H1 (cell line): ENCODE results near the gene MBD5. TPM values are rescaled to one million over a fixed set of nuclear protein-coding genes. Genes with fewer than 3 reads are reported as not detected.

Experiments
- CTCF ChIA-PET: fragments of 300-600 bp; sonication (Branson Sonifier 250); formaldehyde crosslinking; loops from one replicate; lab custom pipeline; 2021; ENCODE audit not compliant: partially characterized antibody; lab: Charles Lee
- POLR2A ChIA-PET: fragments of 300-600 bp; sonication (Branson Sonifier 250); formaldehyde crosslinking; loops from one replicate; lab custom pipeline; 2021; ENCODE audit warnings: inconsistent platforms; ENCODE audit not compliant: partially characterized antibody; lab: Charles Lee
- DNase-seq, 2 experiments: peaks; one replicate each; pipeline versions ENCODE4 v3.0.0 to v3.0.0-alpha.2; 2010 to 2022; ENCODE audit warnings: low spot score in 2 of 2, low read depth in 1 of 2, mixed read lengths in 1 of 2
- FAIRE-seq: peaks from 2 replicates; lab custom pipeline; 2011; peaks lifted over from hg19 to GRCh38; lab: Jason Lieb, UNC
- H2AFZ ChIP-seq: 2 replicates; pipeline ENCODE4 v1.8.1; 2012; ENCODE audit warnings: low read length, inconsistent platforms
- H2AK5ac ChIP-seq: 2 replicates; pipeline ENCODE4 v1.6.1; 2013; ENCODE audit warnings: low read depth, low read length
- H2BK120ac ChIP-seq: replicated peaks from 2 replicates; pipeline ENCODE3; 2013; ENCODE audit warnings: low read depth, low read length, inconsistent platforms
- H2BK12ac ChIP-seq: 2 replicates; pipeline ENCODE4 v1.6.1; 2013; ENCODE audit warnings: low read depth, low read length
- H2BK15ac ChIP-seq: 2 replicates; pipeline ENCODE4 v1.6.1; 2013; ENCODE audit warnings: low read length
- H2BK20ac ChIP-seq: 2 replicates; pipeline ENCODE4 v1.6.1; 2013; ENCODE audit warnings: low read length
- H2BK5ac ChIP-seq: 2 replicates; pipeline ENCODE4 v1.6.1; 2013; ENCODE audit warnings: low read depth, low read length
- H3K14ac ChIP-seq: 2 replicates; pipeline ENCODE4 v1.6.1; 2013; ENCODE audit warnings: inconsistent platforms; ENCODE audit not compliant: insufficient read length
- H3K18ac ChIP-seq: 2 replicates; pipeline ENCODE4 v1.6.1; 2013; ENCODE audit warnings: low read length; ENCODE audit errors: extremely low read depth
- H3K23ac ChIP-seq: 2 replicates; pipeline ENCODE4 v1.6.1; 2013; ENCODE audit warnings: inconsistent platforms; ENCODE audit not compliant: insufficient read length
- H3K23me2 ChIP-seq: 2 replicates; pipeline ENCODE4 v1.6.1; 2013; ENCODE audit warnings: low read depth, low read length
- H3K27ac ChIP-seq: 2 replicates; pipeline ENCODE4 v1.6.1; 2011; ENCODE audit warnings: low read depth, low read length, inconsistent platforms
- H3K27me3 ChIP-seq, 4 experiments: replicated peaks in 1 of 4; 1 replicate in 1 of 4; 2 replicates in 3 of 4; pipeline versions ENCODE4 v1.6.1 to v1.8.1; 2011 to 2013; ENCODE audit warnings: low read length in 3 of 4, mild to moderate bottlenecking in 3 of 4, inconsistent platforms in 2 of 4, mixed read lengths in 2 of 4, moderate library complexity in 1 of 4; ENCODE audit not compliant: control insufficient read depth in 3 of 4, insufficient read depth in 3 of 4; ENCODE audit errors: extremely low read depth in 1 of 4
- H3K36me3 ChIP-seq, 4 experiments: 2 replicates each; pipeline versions ENCODE4 v1.6.1 to v1.8.1; 2011 to 2013; ENCODE audit warnings: mild to moderate bottlenecking in 4 of 4, low read length in 3 of 4, moderate library complexity in 2 of 4, control low read depth in 1 of 4, inconsistent platforms in 1 of 4; ENCODE audit not compliant: insufficient read depth in 4 of 4, control insufficient read depth in 2 of 4
- H3K4ac ChIP-seq: replicated peaks from 2 replicates; pipeline ENCODE3; 2013; ENCODE audit warnings: low read length, low read depth, mixed read lengths, inconsistent platforms; ENCODE audit not compliant: insufficient read length
- H3K4me1 ChIP-seq, 4 experiments: replicated peaks in 1 of 4; 1 replicate in 1 of 4; 2 replicates in 3 of 4; pipeline versions ENCODE4 v1.6.1 to v1.8.1; 2011 to 2013; ENCODE audit warnings: low read length in 3 of 4, inconsistent platforms in 2 of 4, mixed read lengths in 1 of 4; ENCODE audit not compliant: insufficient read depth in 4 of 4, control insufficient read depth in 3 of 4
- H3K4me2 ChIP-seq, 2 experiments: 2 replicates each; pipeline versions ENCODE4 v1.6.1 to v1.8.1; 2011 to 2013; ENCODE audit warnings: low read depth in 2 of 2, low read length in 2 of 2, control low read depth in 1 of 2, inconsistent platforms in 1 of 2, mild to moderate bottlenecking in 1 of 2; ENCODE audit not compliant: insufficient read depth in 1 of 2
- H3K4me3 ChIP-seq, 4 experiments: fragments of 200-600, 300-600 bp in 1 of 4; sonication (generic), shearing (Covaris generic), sonication (Bioruptor Twin) in 1 of 4; 2 replicates each; pipeline versions ENCODE4 v1.5.1 to v1.8.1; 2011 to 2016; ENCODE audit warnings: low read length in 4 of 4, low read depth in 3 of 4, control low read depth in 2 of 4, inconsistent platforms in 2 of 4, mild to moderate bottlenecking in 2 of 4, mixed read lengths in 1 of 4, moderate library complexity in 1 of 4; ENCODE audit not compliant: insufficient read depth in 2 of 4; ENCODE audit errors: extremely low read depth in 1 of 4
- H3K56ac ChIP-seq: replicated peaks from 2 replicates; pipeline ENCODE3; 2013; ENCODE audit warnings: low read depth, mild to moderate bottlenecking, mixed read lengths, low read length, inconsistent platforms; ENCODE audit not compliant: insufficient read length
- H3K79me1 ChIP-seq: 2 replicates; pipeline ENCODE4 v1.6.1; 2013; ENCODE audit warnings: low read depth, low read length, control low read depth
- H3K79me2 ChIP-seq, 2 experiments: 2 replicates each; pipeline versions ENCODE4 v1.6.1 to v1.8.1; 2012 to 2013; ENCODE audit warnings: low read length in 2 of 2, mild to moderate bottlenecking in 2 of 2, inconsistent platforms in 1 of 2; ENCODE audit not compliant: insufficient read depth in 2 of 2, control insufficient read depth in 1 of 2
- H3K9ac ChIP-seq, 4 experiments: replicated peaks in 1 of 4; 1 replicate in 1 of 4; 2 replicates in 3 of 4; pipeline versions ENCODE4 v1.6.1 to v1.8.1; 2011 to 2013; ENCODE audit warnings: low read depth in 3 of 4, low read length in 3 of 4, control low read depth in 2 of 4, mild to moderate bottlenecking in 2 of 4, moderate library complexity in 2 of 4, inconsistent platforms in 1 of 4; ENCODE audit errors: extremely low read depth in 1 of 4
- H3K9me3 ChIP-seq, 2 experiments: 2 replicates each; pipeline versions ENCODE4 v1.6.1 to v1.8.1; 2012 to 2013; ENCODE audit warnings: mild to moderate bottlenecking in 2 of 2, moderate library complexity in 2 of 2, control low read depth in 1 of 2, inconsistent platforms in 1 of 2, low read depth in 1 of 2, low read length in 1 of 2, mixed read lengths in 1 of 2; ENCODE audit not compliant: insufficient read depth in 2 of 2
- H4K20me1 ChIP-seq, 2 experiments: replicated peaks in 1 of 2; 2 replicates each; pipeline versions ENCODE3 to v1.8.1; 2011 to 2013; ENCODE audit warnings: inconsistent platforms in 2 of 2, low read length in 2 of 2, mild to moderate bottlenecking in 1 of 2; ENCODE audit not compliant: insufficient read depth in 2 of 2, control insufficient read depth in 1 of 2
- H4K5ac ChIP-seq: 2 replicates; pipeline ENCODE4 v1.6.1; 2013; ENCODE audit warnings: low read length, low read depth, mixed read lengths, inconsistent platforms; ENCODE audit not compliant: insufficient read length
- H4K8ac ChIP-seq: 2 replicates; pipeline ENCODE4 v1.8.0; 2013; ENCODE audit warnings: mild to moderate bottlenecking, moderate library complexity, low read length, inconsistent platforms; ENCODE audit not compliant: insufficient read depth; ENCODE audit errors: extremely low read depth
- H4K91ac ChIP-seq: replicated peaks from 2 replicates; pipeline ENCODE3; 2013; ENCODE audit warnings: low read length, mixed read lengths, inconsistent platforms; ENCODE audit not compliant: insufficient read length
- CHD1 ChIP-seq: IDR thresholded peaks from 2 replicates; pipeline ENCODE4 v1.6.1; 2012; ENCODE audit warnings: low read depth, low read length, improper control_type of control experiment
- CREB1 ChIP-seq: IDR thresholded peaks from 2 replicates; pipeline ENCODE4 v1.6.1; 2012; ENCODE audit warnings: inconsistent platforms
- CTCF ChIP-seq, 3 experiments: IDR thresholded peaks; 1 replicate in 2 of 3; 2 replicates in 1 of 3; pipeline versions ENCODE4 v1.5.1 to v1.6.1; 2011; ENCODE audit warnings: low read length in 3 of 3, mild to moderate bottlenecking in 3 of 3, inconsistent platforms in 2 of 3, low read depth in 1 of 3, moderate library complexity in 1 of 3; ENCODE audit not compliant: insufficient read depth in 1 of 3; ENCODE audit errors: control extremely low read depth in 1 of 3
- EP300 ChIP-seq, 2 experiments: IDR thresholded peaks; 1 replicate in 1 of 2; 2 replicates in 1 of 2; pipeline ENCODE4 v1.6.1; 2011 to 2012; ENCODE audit warnings: low read depth in 2 of 2, low read length in 2 of 2, mild to moderate bottlenecking in 2 of 2, borderline replicate concordance in 1 of 2, inconsistent platforms in 1 of 2, moderate library complexity in 1 of 2
- MAX ChIP-seq: IDR thresholded peaks from 2 replicates; pipeline ENCODE4 v1.6.1; 2012; ENCODE audit warnings: inconsistent platforms
- NANOG ChIP-seq: IDR thresholded peaks from 2 replicates; pipeline ENCODE4 v1.6.1; 2011; ENCODE audit warnings: low read length, low read depth, mild to moderate bottlenecking, inconsistent platforms; ENCODE audit not compliant: insufficient read depth, poor library complexity, severe bottlenecking
- NRF1 ChIP-seq: IDR thresholded peaks from 2 replicates; pipeline ENCODE4 v1.6.1; 2011; ENCODE audit warnings: mild to moderate bottlenecking, low read depth, low read length, improper control_type of control experiment
- SP4 ChIP-seq: IDR thresholded peaks from 2 replicates; pipeline ENCODE4 v1.6.1; 2012; ENCODE audit warnings: low read length, inconsistent platforms
- SRF ChIP-seq: IDR thresholded peaks from 2 replicates; pipeline ENCODE4 v1.6.1; 2011; ENCODE audit warnings: mild to moderate bottlenecking, low read depth, low read length, moderate library complexity
- TAF1 ChIP-seq: IDR thresholded peaks from 2 replicates; pipeline ENCODE4 v1.6.1; 2011; ENCODE audit warnings: mild to moderate bottlenecking, low read depth, low read length
- ZNF274 ChIP-seq: IDR thresholded peaks from 2 replicates; pipeline ENCODE4 v1.7.0; 2012; ENCODE audit warnings: low read length, borderline replicate concordance; ENCODE audit errors: extremely low read depth
- WGBS, 2 experiments: shearing (Covaris generic) in 1 of 2; methylation state at CpG; one replicate each; pipeline versions ENCODE4 v1.1.6 to v1.1.7; 2013 to 2015; ENCODE audit warnings: low lambda C conversion rate in 2 of 2, mixed read lengths in 2 of 2, inconsistent platforms in 1 of 2, low coverage in 1 of 2, missing lambda C conversion rate in 1 of 2; ENCODE audit not compliant: insufficient replicate concordance in 2 of 2, insufficient coverage in 1 of 2, insufficient read length in 1 of 2; ENCODE audit errors: extremely low coverage in 1 of 2, missing lambda C conversion rate in 1 of 2; 5-methylcytosine and 5-hydroxymethylcytosine counted together
- polyA plus RNA-seq, 7 experiments: library from polyadenylated mRNA; depleted of rRNA in 3 of 7; stranded (reverse) in 5 of 7; unstranded in 2 of 7; fragments of >200 nt in 5 of 7; fragments of 200-250 nt in 2 of 7; gene quantifications; 1 replicate in 5 of 7; 2 replicates in 1 of 7; 4 replicates in 1 of 7; pipeline versions ENCODE4 v1.2.1 to v1.2.3, GENCODE V29; 2011 to 2013; ENCODE audit warnings: missing spikeins in 2 of 7, mixed read lengths in 2 of 7
- total RNA-seq: library from RNA; stranded (reverse); fragmentation: NEBNext Ultra II Directional; extraction: Animal tissue kit (Norgen Biotek cat#: 25700); gene quantifications from 2 replicates; pipeline ENCODE4 v1.2.1, GENCODE V29; 2021

Gene MBD5
- total and polyA plus RNA-seq, 2 of the 8 experiments (the other 6 are each of a cell fraction or from before 2014, with no cell fraction given): 9.7 to 29.4 TPM

DNA sequence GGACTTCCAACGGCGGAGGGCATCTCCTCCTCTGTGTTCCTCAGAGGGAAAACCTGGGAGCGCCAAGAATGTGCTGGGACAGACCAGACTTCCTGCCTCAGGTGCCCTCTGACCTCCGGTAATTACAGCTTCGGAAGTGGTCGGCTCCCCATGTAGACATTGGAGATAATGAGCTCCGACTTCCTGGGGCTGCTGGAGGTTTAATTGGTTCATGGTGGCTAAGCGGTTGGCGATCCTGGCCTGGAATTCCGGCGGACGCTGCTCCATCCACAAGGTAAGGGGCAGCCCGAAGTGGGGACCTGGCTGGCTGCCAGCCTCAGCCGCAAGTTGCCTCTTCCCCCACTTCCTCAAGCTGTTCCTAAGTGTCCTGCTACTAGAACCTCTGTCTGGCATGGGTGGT is 540.5 kb downstream of the MBD5 start:
- WGBS, 2 experiments: 92% methylated on average over 14 of the region's 14 CpGs; no CpG with 5 or more reads in 1 of the 2 experiments

More for the DNA sequence above, 540.5 kb downstream of the MBD5 start:
- no peak overlapping the region for H3K14ac ChIP-seq
- no peak overlapping the region for H4K5ac ChIP-seq
- no peak overlapping the region for H3K4ac ChIP-seq
- no peak overlapping the region for H2AK5ac ChIP-seq
- no peak overlapping the region for H4K8ac ChIP-seq
- H3K79me2 ChIP-seq: no peaks in the 10 kb centered on the region
- no peaks in the 10 kb centered on the region for H4K20me1 ChIP-seq
- no peak overlapping the region for H2BK12ac ChIP-seq
- TF ChIP-seq CHD1: no peak
- no peak for TF ChIP-seq NRF1
- TF ChIP-seq CTCF (IDR thresholded peaks at IDR 0.05; ENCODE audit: control extremely low read depth in 1 of 3, insufficient read depth in 1 of 3, low read depth in 1 of 3, low read length in 3 of 3): no peak
- TF ChIP-seq NANOG: no peak
- no peak for TF ChIP-seq EP300 (IDR thresholded peaks at IDR 0.05; ENCODE audit: borderline replicate concordance in 1 of 2, low read depth in 2 of 2, low read length in 2 of 2)
- TF ChIP-seq SP4: no peak
- TF ChIP-seq SRF: no peak
- no peak for TF ChIP-seq TAF1
- no peak for TF ChIP-seq ZNF274
- TF ChIP-seq CREB1: no peak
- TF ChIP-seq MAX: no peak
- H3K27me3 ChIP-seq: no peaks in the 10 kb centered on the region
- H2BK5ac ChIP-seq: no peak overlapping the region; the same call in 1 of the 2 replicates
- H3K4me3 ChIP-seq: no peak overlapping the region
- no peak overlapping the region for H3K9ac ChIP-seq
- H3K23me2 ChIP-seq: no peaks in the 10 kb centered on the region
- CTCF ChIA-PET: interaction anchor here (1.1 to 1.7 kb wide), 2 partner anchors 23 to 206 kb away, joined by 3 to 4 read pairs; no protein-coding TSS in a partner anchor
- FAIRE-seq (no peak), DNase-seq (no peak)
- H2BK20ac ChIP-seq: no peak overlapping the region
- no peak overlapping the region for H4K91ac ChIP-seq
- no peaks in the 10 kb centered on the region for H3K4me1 ChIP-seq
- no peaks in the 10 kb centered on the region for H3K36me3 ChIP-seq
- H3K56ac ChIP-seq: no peak overlapping the region
- POLR2A ChIA-PET: no interaction called here
- H3K18ac ChIP-seq: no peak overlapping the region
- H2AFZ ChIP-seq: no peak overlapping the region
- no peak overlapping the region for H3K27ac ChIP-seq
- H2BK120ac ChIP-seq: no peak overlapping the region
- H3K9me3 ChIP-seq: peaks cover 0 to 8% of the 10 kb centered on the region in 2 experiments; a peak in 2 of 4 replicates
- no peak overlapping the region for H3K23ac ChIP-seq
- H2BK15ac ChIP-seq: no peak overlapping the region
- H3K4me2 ChIP-seq: no peak overlapping the region
- no peaks in the 10 kb centered on the region for H3K79me1 ChIP-seq
